ENCODE measurements around the gene LRRC8A. TPM values are rescaled to one million over a fixed set of nuclear protein-coding genes. Genes with fewer than 3 reads are reported as not detected.
A peak's percentile ranks its signal among the peaks of the same experiment; 100 is the strongest.

Gene LRRC8A
- total RNA-seq, 1 experiment from 2014 or later, result 16.4 TPM

DNA sequence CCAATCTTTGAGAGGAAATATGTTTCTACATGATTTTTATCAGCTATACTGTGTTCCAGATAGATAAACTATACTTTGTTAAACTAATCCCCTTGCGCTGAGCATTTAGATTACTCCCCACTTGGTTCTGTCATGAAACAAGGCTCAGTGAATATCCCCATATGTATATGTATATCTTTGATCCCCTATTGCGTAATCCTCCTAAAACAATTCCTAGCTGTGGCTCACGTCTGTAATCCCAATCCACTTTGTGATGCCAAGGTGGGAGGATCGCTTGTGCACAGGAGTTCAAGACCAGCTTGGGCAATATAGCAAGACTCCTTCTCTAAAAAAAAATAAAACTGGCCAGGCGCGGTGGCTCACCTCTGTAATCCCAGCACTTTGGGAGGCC is 41.6 kb downstream of the LRRC8A start:
- ChIA-PET POLR2A (no interaction called here), CTCF (interaction anchor here (0.5 kb wide), 1 partner anchor 60 kb away, joined by 3 read pairs; no protein-coding TSS in a partner anchor)
- in situ Hi-C loops (cut with HindIII; ENCODE audit: low pct_unique_long_range_greater_than_20kb, low sequenced_read_pairs) (no loop called here), intact Hi-C loops (cut with micrococcal nuclease; ENCODE audit: unreplicated experiment) (no loop called here)
- Histone ChIP-seq H3K4me3 (ENCODE audit: low read depth in 2 of 2, low read length in 2 of 2) (no peak overlapping the region), H3K36me3 (ENCODE audit: control insufficient read depth, insufficient read depth, low read length) (no peaks in the 10 kb centered on the region), H3K27ac (ENCODE audit: low read length) (no peak overlapping the region), H3K27me3 (ENCODE audit: control insufficient read depth, insufficient read depth, low read length) (no peaks in the 10 kb centered on the region), H3K9me3 (ENCODE audit: control insufficient read depth, insufficient read depth, low read depth, low read length) (no peaks in the 10 kb centered on the region), H3K4me1 (ENCODE audit: control insufficient read depth, insufficient read depth, low read length) (peaks cover 4% of the 10 kb centered on the region; the same call in 1 of the 2 replicates)
- DNase-seq (ENCODE audit: low read depth, low spot score) (no peak), ATAC-seq (no peak)
- BruUV-seq (replicated peaks), result no TSS peak
- TF ChIP-seq POLR2AphosphoS5 (IDR thresholded peaks at IDR 0.05; ENCODE audit: low read depth, low read length) (no peak), SIN3A (IDR thresholded peaks at IDR 0.05; ENCODE audit: borderline replicate concordance, insufficient read depth, low read depth, low read length) (no peak), TCF7L2 (IDR thresholded peaks at IDR 0.05; ENCODE audit: low read depth, low read length) (no peak)
- TF ChIP-seq, protein P1, sequence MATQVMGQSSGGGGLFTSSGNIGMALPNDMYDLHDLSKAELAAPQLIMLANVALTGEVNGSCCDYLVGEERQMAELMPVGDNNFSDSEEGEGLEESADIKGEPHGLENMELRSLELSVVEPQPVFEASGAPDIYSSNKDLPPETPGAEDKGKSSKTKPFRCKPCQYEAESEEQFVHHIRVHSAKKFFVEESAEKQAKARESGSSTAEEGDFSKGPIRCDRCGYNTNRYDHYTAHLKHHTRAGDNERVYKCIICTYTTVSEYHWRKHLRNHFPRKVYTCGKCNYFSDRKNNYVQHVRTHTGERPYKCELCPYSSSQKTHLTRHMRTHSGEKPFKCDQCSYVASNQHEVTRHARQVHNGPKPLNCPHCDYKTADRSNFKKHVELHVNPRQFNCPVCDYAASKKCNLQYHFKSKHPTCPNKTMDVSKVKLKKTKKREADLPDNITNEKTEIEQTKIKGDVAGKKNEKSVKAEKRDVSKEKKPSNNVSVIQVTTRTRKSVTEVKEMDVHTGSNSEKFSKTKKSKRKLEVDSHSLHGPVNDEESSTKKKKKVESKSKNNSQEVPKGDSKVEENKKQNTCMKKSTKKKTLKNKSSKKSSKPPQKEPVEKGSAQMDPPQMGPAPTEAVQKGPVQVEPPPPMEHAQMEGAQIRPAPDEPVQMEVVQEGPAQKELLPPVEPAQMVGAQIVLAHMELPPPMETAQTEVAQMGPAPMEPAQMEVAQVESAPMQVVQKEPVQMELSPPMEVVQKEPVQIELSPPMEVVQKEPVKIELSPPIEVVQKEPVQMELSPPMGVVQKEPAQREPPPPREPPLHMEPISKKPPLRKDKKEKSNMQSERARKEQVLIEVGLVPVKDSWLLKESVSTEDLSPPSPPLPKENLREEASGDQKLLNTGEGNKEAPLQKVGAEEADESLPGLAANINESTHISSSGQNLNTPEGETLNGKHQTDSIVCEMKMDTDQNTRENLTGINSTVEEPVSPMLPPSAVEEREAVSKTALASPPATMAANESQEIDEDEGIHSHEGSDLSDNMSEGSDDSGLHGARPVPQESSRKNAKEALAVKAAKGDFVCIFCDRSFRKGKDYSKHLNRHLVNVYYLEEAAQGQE (IDR thresholded peaks at IDR 0.05; ENCODE audit: insufficient read depth in 1 of 2, low read depth in 2 of 2, low read length in 1 of 2), result no peak
- TF ChIP-seq, protein P2, sequence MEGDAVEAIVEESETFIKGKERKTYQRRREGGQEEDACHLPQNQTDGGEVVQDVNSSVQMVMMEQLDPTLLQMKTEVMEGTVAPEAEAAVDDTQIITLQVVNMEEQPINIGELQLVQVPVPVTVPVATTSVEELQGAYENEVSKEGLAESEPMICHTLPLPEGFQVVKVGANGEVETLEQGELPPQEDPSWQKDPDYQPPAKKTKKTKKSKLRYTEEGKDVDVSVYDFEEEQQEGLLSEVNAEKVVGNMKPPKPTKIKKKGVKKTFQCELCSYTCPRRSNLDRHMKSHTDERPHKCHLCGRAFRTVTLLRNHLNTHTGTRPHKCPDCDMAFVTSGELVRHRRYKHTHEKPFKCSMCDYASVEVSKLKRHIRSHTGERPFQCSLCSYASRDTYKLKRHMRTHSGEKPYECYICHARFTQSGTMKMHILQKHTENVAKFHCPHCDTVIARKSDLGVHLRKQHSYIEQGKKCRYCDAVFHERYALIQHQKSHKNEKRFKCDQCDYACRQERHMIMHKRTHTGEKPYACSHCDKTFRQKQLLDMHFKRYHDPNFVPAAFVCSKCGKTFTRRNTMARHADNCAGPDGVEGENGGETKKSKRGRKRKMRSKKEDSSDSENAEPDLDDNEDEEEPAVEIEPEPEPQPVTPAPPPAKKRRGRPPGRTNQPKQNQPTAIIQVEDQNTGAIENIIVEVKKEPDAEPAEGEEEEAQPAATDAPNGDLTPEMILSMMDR (IDR thresholded peaks at IDR 0.05), result no peak

DNA sequence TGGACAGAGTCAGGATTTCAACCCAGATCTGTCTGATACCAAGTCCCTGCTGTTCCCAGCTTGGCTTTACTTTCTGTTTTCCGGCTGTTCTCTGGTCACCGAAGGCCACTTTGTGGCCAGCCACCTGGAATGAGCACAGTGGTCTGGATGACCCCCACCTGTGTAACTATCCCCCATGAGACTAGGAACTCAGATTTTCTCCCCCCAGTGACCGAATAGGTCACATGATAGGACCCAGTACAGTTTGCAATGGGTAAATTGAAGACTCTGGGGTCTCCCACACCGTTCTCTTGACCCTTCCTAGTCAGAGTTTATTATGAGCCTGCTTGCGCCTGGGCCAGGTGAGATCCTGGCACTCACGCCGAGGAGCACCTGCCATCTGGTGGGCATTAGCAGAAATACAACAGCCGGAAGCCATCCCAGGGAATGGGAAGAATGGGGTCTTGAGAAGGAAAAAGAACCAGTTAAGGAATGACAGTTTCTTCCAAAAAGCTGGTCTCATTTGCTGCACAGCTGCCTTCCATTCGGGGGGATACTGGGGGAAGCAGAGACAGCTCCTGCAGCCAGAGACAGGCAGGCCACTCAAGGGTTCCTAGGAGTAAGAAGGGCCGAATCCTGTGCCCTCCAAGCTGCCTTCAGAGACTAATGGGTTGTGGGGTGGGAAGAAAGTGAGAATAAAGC is 45.9 kb downstream of the LRRC8A start:
- no peaks in the 10 kb centered on the region for H3K36me3 ChIP-seq (ENCODE audit: control insufficient read depth, insufficient read depth, low read length)
- no peaks in the 10 kb centered on the region for H3K9me3 ChIP-seq (ENCODE audit: control insufficient read depth, insufficient read depth, low read depth, low read length)
- no peak overlapping the region for H3K27ac ChIP-seq (ENCODE audit: low read length)
- H3K27me3 ChIP-seq (ENCODE audit: control insufficient read depth, insufficient read depth, low read length), result no peaks in the 10 kb centered on the region
- ChIA-PET POLR2A (no interaction called here), CTCF (interaction anchor here (0.7 to 1.5 kb wide), 4 partner anchors 53 to 100 kb away, joined by 3 read pairs; partner anchors contain the start of gene SH3GLB2)
- in situ Hi-C loops (cut with HindIII; ENCODE audit: low pct_unique_long_range_greater_than_20kb, low sequenced_read_pairs) (no loop called here), intact Hi-C loops (cut with micrococcal nuclease; ENCODE audit: unreplicated experiment) (loop anchor here (5.0 kb wide), 1 partner anchor 66 kb away; no protein-coding TSS in a partner anchor)
- no TSS peak for BruUV-seq (replicated peaks)
- H3K4me3 ChIP-seq (ENCODE audit: low read depth in 2 of 2, low read length in 2 of 2), result no peak overlapping the region
- DNase-seq (ENCODE audit: low read depth, low spot score), result no peak
- no peaks in the 10 kb centered on the region for H3K4me1 ChIP-seq (ENCODE audit: control insufficient read depth, insufficient read depth, low read length)
- peak; percentile 93 for ATAC-seq
- no peak for TF ChIP-seq SIN3A (IDR thresholded peaks at IDR 0.05; ENCODE audit: borderline replicate concordance, insufficient read depth, low read depth, low read length)
- TF ChIP-seq, protein P2 (IDR thresholded peaks at IDR 0.05), result peak; percentile 87
